ENCODE measurements around the gene C1QTNF1. TPM values are rescaled to one million over a fixed set of nuclear protein-coding genes. Genes with fewer than 3 reads are reported as not detected.

C1QTNF1 gene
- total RNA-seq, 1 donor from 2014 or later = 9.4 TPM

GRCh38 chr17:79038545-79039135 lies 14.7 kb downstream of the C1QTNF1 start:
- TF ChIP-seq CTCF (conservative IDR thresholded peaks at IDR 0.05) = no peak
- Mint-ChIP-seq H3K9me3 (no peaks in the 10 kb centered on the region), H3K4me1 (ENCODE audit: unreplicated experiment) (peaks cover 4% of the 10 kb centered on the region), H3K27ac (no peak overlapping the region), H3K4me3 (no peak overlapping the region), H3K27me3 (peaks cover 7% of the 10 kb centered on the region), H3K36me3 (no peaks in the 10 kb centered on the region)
- no peak for DNase-seq (ENCODE audit: extremely low spot score, unreplicated experiment)

- Mint-ChIP-seq H3K4me3 (no peak overlapping the region), H3K9me3 (no peaks in the 10 kb centered on the region), H3K36me3 (no peaks in the 10 kb centered on the region), H3K27ac (no peak overlapping the region), H3K27me3 (peaks cover 7% of the 10 kb centered on the region), H3K4me1 (ENCODE audit: unreplicated experiment) (peaks cover 2% of the 10 kb centered on the region)
- TF ChIP-seq CTCF (conservative IDR thresholded peaks at IDR 0.05) = no peak
- DNase-seq (ENCODE audit: extremely low spot score, unreplicated experiment) = no peak
Measured at GRCh38 chr17:79039171-79039570, 15.2 kb downstream of the C1QTNF1 start.

- H3K9me3 Mint-ChIP-seq = no peaks in the 10 kb centered on the region
- H3K36me3 Mint-ChIP-seq = no peaks in the 10 kb centered on the region
- no peaks in the 10 kb centered on the region for H3K4me1 Mint-ChIP-seq (ENCODE audit: unreplicated experiment)
- no peak overlapping the region for H3K27ac Mint-ChIP-seq
- no peak for TF ChIP-seq CTCF (conservative IDR thresholded peaks at IDR 0.05)
- H3K4me3 Mint-ChIP-seq = no peak overlapping the region
- no peak for DNase-seq (ENCODE audit: extremely low spot score, unreplicated experiment)
- peaks cover 9% of the 10 kb centered on the region for H3K27me3 Mint-ChIP-seq
Measured at GRCh38 chr17:79039886-79040285, 15.9 kb downstream of the C1QTNF1 start.

GRCh38 chr17:79041041-79041570 lies 17.1 kb downstream of the C1QTNF1 start:
- Mint-ChIP-seq H3K27ac (no peak overlapping the region), H3K4me3 (no peak overlapping the region), H3K4me1 (ENCODE audit: unreplicated experiment) (peaks cover 7% of the 10 kb centered on the region), H3K36me3 (no peaks in the 10 kb centered on the region), H3K9me3 (no peaks in the 10 kb centered on the region), H3K27me3 (peaks cover 17% of the 10 kb centered on the region)
- no peak for TF ChIP-seq CTCF (conservative IDR thresholded peaks at IDR 0.05)
- DNase-seq (ENCODE audit: extremely low spot score, unreplicated experiment) = no peak

- no peak overlapping the region for H3K27ac Mint-ChIP-seq
- no peak for TF ChIP-seq CTCF (conservative IDR thresholded peaks at IDR 0.05)
- peaks cover 18% of the 10 kb centered on the region for H3K27me3 Mint-ChIP-seq
- H3K36me3 Mint-ChIP-seq = no peaks in the 10 kb centered on the region
- no peaks in the 10 kb centered on the region for H3K9me3 Mint-ChIP-seq
- peaks cover 10% of the 10 kb centered on the region for H3K4me1 Mint-ChIP-seq (ENCODE audit: unreplicated experiment)
- H3K4me3 Mint-ChIP-seq = no peak overlapping the region
- no peak for DNase-seq (ENCODE audit: extremely low spot score, unreplicated experiment)
Measured at GRCh38 chr17:79041723-79042420, 17.9 kb downstream of the C1QTNF1 start.
